Activated T-cell treated with anti-CD3 and anti-CD28 coated beads, Interleukin-2, amount 50 U/mL, for 24 hours (primary cell): Measurements from ENCODE around the gene ANKRD36C.
"Not testable (repeated sequence)": the region's sequence is repeated elsewhere in the genome, so short reads cannot be mapped to it uniquely, and the experiment has no call there.

Experiments
- DNase-seq: peaks from one replicate; pipeline ENCODE4 v3.0.0-alpha.2; 2020
- H3K27ac Mint-ChIP-seq: 2 replicates; pipeline ENCODE4 v1.8.0; 2020; ENCODE audit warnings: mild to moderate bottlenecking, mixed read lengths
- H3K27me3 Mint-ChIP-seq: 2 replicates; pipeline ENCODE4 v1.8.0; 2020; ENCODE audit warnings: mixed read lengths
- H3K36me3 Mint-ChIP-seq: 2 replicates; pipeline ENCODE4 v1.8.0; 2020; ENCODE audit warnings: low read depth, mixed read lengths
- H3K4me1 Mint-ChIP-seq: 2 replicates; pipeline ENCODE4 v1.8.0; 2020; ENCODE audit warnings: low read depth, mixed read lengths
- H3K4me3 Mint-ChIP-seq: 2 replicates; pipeline ENCODE4 v1.8.0; 2020; ENCODE audit warnings: mild to moderate bottlenecking, moderate library complexity, mixed read lengths
- H3K9me3 Mint-ChIP-seq: 2 replicates; pipeline ENCODE4 v1.8.0; 2020; ENCODE audit warnings: mixed read lengths

The ANKRD36C gene

GRCh38 chr2:95915131-95915530, 76.5 kb downstream of the ANKRD36C start:
- not testable (repeated sequence) for H3K27ac Mint-ChIP-seq, DNase-seq, H3K27me3 Mint-ChIP-seq, H3K4me1 Mint-ChIP-seq, H3K4me3 Mint-ChIP-seq, H3K9me3 Mint-ChIP-seq
- H3K36me3 Mint-ChIP-seq: peaks cover 92% of the 10 kb centered on the region

- not testable (repeated sequence) for H3K4me1 Mint-ChIP-seq, H3K4me3 Mint-ChIP-seq, H3K27ac Mint-ChIP-seq, H3K9me3 Mint-ChIP-seq, H3K27me3 Mint-ChIP-seq, DNase-seq
- peaks cover 66% of the 10 kb centered on the region for H3K36me3 Mint-ChIP-seq
Observed at GRCh38 chr2:95911431-95911830, 80.2 kb downstream of the ANKRD36C start.

GRCh38 chr2:95894443-95894842, 97.2 kb downstream of the ANKRD36C start:
- H3K27ac Mint-ChIP-seq, H3K4me1 Mint-ChIP-seq, H3K9me3 Mint-ChIP-seq, H3K27me3 Mint-ChIP-seq, H3K4me3 Mint-ChIP-seq, DNase-seq: not testable (repeated sequence)
- H3K36me3 Mint-ChIP-seq: peaks cover 54% of the 10 kb centered on the region

DNA sequence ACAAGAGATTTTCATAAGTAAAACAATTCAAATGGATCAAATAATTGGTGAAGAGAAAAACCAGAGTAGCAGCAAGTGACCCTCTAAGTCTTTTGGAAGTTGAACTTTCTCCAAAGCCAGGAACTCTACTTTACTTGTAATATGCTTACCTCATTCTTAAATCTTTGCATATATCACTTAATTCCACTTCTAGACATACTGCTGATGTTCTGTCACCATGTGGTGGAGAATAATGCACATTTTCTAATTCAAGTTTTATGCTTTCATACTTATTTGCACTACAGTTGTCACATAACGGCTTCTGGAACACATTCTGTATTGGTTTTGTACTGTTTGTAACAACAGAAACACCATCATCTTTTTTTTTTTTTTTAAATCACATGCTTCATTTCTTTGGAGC, 123.7 kb downstream of the ANKRD36C start:
- H3K4me3 Mint-ChIP-seq, H3K27me3 Mint-ChIP-seq, DNase-seq, H3K9me3 Mint-ChIP-seq, H3K4me1 Mint-ChIP-seq, H3K27ac Mint-ChIP-seq: not testable (repeated sequence)
- peaks cover 31% of the 10 kb centered on the region for H3K36me3 Mint-ChIP-seq

- not testable (repeated sequence) for H3K27me3 Mint-ChIP-seq, H3K4me3 Mint-ChIP-seq, H3K9me3 Mint-ChIP-seq, H3K27ac Mint-ChIP-seq, DNase-seq, H3K4me1 Mint-ChIP-seq
- H3K36me3 Mint-ChIP-seq: peaks cover 28% of the 10 kb centered on the region
Observed at GRCh38 chr2:95867047-95867677, 124.5 kb downstream of the ANKRD36C start.

DNA sequence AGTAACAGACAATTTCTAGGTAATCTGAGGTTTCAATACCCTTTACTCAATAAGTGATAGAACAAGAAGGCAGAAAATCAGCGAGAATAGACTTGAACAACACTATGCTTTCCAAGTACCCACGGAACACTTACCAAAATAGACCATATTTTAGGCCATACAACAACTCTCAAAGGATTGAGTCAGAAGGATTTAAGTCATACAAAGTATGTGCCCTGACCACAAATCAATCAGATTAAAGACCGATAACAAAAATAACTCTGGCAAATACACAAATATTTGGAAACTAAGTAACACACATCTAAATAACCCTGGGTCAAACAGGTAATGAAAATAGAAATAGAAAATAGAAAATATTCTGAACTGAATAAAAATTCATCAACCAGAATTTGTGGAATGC, 129.5 kb downstream of the ANKRD36C start:
- not testable (repeated sequence) for H3K4me1 Mint-ChIP-seq, H3K4me3 Mint-ChIP-seq, DNase-seq, H3K9me3 Mint-ChIP-seq, H3K27me3 Mint-ChIP-seq, H3K27ac Mint-ChIP-seq
- H3K36me3 Mint-ChIP-seq: peaks cover 31% of the 10 kb centered on the region

DNA sequence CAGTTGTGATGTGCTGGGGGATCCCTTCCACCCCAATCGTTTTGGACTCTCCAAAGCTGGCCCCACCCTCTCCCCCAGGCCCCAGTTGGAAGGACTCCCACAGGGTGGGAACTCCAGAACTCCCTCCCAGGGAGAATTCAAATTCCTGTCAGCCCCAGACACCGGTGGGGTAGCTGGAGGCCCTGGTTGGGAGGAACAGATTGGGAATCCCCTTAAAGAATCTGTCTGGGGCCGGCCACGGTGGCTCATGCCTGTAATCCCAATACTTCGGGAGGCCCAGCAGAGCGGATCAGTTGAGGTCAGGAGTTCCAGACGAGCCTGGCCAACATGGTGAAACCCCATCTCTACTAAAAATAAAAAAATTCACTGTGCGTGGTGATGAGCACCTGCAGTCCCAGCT, 155.5 kb downstream of the ANKRD36C start:
- H3K4me1 Mint-ChIP-seq: no peaks in the 10 kb centered on the region
- no peak for DNase-seq
- H3K36me3 Mint-ChIP-seq: peaks cover 87% of the 10 kb centered on the region
- peaks cover 7% of the 10 kb centered on the region for H3K9me3 Mint-ChIP-seq
- H3K27me3 Mint-ChIP-seq: no peaks in the 10 kb centered on the region
- no peak overlapping the region for H3K4me3 Mint-ChIP-seq
- H3K27ac Mint-ChIP-seq: no peak overlapping the region

DNA sequence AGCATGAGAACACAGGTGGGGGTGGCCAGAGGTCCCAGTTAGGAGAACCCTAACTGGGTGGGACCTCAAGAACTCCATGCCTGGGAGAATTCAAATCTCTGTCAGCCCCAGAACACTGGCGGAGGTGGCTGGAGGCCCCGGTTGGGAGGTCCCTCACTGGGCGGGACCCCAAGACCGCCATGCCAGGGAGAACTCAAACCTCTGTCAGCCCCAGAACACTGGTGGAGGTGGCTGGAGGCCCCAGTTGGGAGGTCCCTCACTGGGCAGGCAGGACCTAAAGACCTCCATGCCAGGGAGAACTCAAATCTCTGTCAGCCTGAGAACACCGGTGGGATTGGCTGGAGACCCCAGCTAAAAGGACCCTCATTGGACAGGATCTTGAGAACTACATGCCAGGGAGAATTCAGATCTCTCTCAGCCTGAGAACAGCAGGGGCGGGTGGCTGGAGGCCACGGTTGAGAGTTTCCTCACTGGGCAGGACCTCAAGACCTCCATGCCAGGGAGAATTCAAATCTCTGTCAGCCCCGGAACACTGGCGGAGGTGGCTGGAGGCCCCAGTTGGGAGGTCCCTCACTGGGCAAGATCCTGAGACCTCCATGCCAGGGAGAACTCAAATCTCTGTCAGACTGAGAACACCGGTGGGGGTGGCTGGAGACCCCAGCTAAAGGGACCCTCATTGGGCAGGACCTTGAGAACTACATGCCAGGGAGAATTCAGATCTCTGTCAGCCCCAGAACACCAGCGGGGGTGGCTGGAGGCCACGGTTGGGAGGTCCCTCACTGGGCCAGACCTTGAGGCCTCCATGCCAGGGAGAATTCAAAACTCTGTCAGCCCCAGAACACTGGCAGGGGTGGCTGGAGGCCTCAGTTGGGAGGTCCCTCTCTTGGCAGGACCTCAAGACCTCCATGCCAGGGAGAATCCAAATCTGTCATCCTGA, 157.3 kb downstream of the ANKRD36C start:
- H3K9me3 Mint-ChIP-seq: peaks cover 14% of the 10 kb centered on the region
- not testable (repeated sequence) for H3K4me3 Mint-ChIP-seq, DNase-seq, H3K27me3 Mint-ChIP-seq, H3K4me1 Mint-ChIP-seq, H3K27ac Mint-ChIP-seq
- peaks cover 95% of the 10 kb centered on the region for H3K36me3 Mint-ChIP-seq

- not testable (repeated sequence) for H3K27me3 Mint-ChIP-seq, H3K4me3 Mint-ChIP-seq, H3K27ac Mint-ChIP-seq, DNase-seq, H3K4me1 Mint-ChIP-seq
- peaks cover 51% of the 10 kb centered on the region for H3K9me3 Mint-ChIP-seq
- H3K36me3 Mint-ChIP-seq: peaks cover 46% of the 10 kb centered on the region
Observed at GRCh38 chr2:95824218-95824617, 167.4 kb downstream of the ANKRD36C start.

DNA sequence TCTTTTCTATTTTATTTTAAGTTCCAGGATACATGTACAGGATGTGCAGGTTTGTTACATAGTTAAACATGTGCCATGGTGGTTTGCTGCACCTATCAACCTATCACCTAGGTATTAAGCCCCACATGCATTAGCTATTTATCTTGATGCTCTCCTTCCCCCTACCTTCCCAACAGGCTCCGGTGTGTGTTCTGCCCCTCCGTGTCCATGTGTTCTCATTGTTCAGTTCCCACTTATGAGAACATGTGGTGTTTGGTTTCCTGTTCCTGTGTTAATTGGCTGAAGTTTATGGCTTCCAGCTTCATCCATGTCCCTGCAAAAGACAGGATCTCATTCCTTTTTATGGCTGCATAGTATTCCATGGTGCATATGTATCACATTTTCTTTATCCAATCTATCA, 174.1 kb downstream of the ANKRD36C start:
- not testable (repeated sequence) for H3K27ac Mint-ChIP-seq, H3K27me3 Mint-ChIP-seq, H3K4me1 Mint-ChIP-seq, DNase-seq, H3K4me3 Mint-ChIP-seq
- peaks cover 47% of the 10 kb centered on the region for H3K36me3 Mint-ChIP-seq
- H3K9me3 Mint-ChIP-seq: peaks cover 52% of the 10 kb centered on the region

- not testable (repeated sequence) for H3K4me1 Mint-ChIP-seq, H3K4me3 Mint-ChIP-seq, H3K27ac Mint-ChIP-seq, H3K27me3 Mint-ChIP-seq, DNase-seq
- H3K9me3 Mint-ChIP-seq: peaks cover 31% of the 10 kb centered on the region
- peaks cover 50% of the 10 kb centered on the region for H3K36me3 Mint-ChIP-seq
Observed at GRCh38 chr2:95813311-95813710, 178.3 kb downstream of the ANKRD36C start.

DNA sequence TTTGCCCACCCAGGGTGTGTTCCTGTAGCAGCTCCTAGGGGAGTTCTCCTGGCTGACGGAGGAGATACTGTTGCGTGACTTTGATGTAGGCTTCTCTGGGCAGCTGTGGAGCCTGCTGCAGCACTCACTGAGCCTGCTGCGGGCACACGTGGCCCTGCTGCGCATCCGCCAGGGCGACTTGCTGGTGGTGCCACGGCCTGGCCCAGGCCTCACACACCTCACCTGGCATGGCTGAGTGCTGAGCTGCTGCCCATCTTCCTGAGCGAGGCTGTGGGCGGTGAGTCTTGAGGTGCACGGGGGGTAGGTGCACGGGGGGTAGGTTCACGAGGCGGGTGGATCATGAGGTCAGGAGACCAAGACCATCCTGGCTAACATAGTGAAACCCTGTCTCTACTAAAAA, 191.7 kb downstream of the ANKRD36C start:
- Mint-ChIP-seq H3K36me3 (peaks cover 7% of the 10 kb centered on the region), H3K27me3 (no peaks in the 10 kb centered on the region), H3K9me3 (peaks cover 25% of the 10 kb centered on the region)

GRCh38 chr2:95799147-95799889, 192.3 kb downstream of the ANKRD36C start:
- H3K36me3 Mint-ChIP-seq, DNase-seq, H3K27me3 Mint-ChIP-seq, H3K4me1 Mint-ChIP-seq, H3K4me3 Mint-ChIP-seq, H3K27ac Mint-ChIP-seq: not testable (repeated sequence)
- peaks cover 20% of the 10 kb centered on the region for H3K9me3 Mint-ChIP-seq

More for the DNA sequence above, 191.7 kb downstream of the ANKRD36C start:
- Mint-ChIP-seq H3K4me1 (no peaks in the 10 kb centered on the region), H3K27ac (no peak overlapping the region), H3K4me3 (no peak overlapping the region)
- no peak for DNase-seq

- not testable (repeated sequence) for H3K27me3 Mint-ChIP-seq, H3K4me3 Mint-ChIP-seq, DNase-seq, H3K27ac Mint-ChIP-seq, H3K36me3 Mint-ChIP-seq, H3K4me1 Mint-ChIP-seq
- peaks cover 14% of the 10 kb centered on the region for H3K9me3 Mint-ChIP-seq
Observed at GRCh38 chr2:95796249-95797099, 195.2 kb downstream of the ANKRD36C start.
